ENCODE results near the gene BCAS3.

The BCAS3 gene

DNA sequence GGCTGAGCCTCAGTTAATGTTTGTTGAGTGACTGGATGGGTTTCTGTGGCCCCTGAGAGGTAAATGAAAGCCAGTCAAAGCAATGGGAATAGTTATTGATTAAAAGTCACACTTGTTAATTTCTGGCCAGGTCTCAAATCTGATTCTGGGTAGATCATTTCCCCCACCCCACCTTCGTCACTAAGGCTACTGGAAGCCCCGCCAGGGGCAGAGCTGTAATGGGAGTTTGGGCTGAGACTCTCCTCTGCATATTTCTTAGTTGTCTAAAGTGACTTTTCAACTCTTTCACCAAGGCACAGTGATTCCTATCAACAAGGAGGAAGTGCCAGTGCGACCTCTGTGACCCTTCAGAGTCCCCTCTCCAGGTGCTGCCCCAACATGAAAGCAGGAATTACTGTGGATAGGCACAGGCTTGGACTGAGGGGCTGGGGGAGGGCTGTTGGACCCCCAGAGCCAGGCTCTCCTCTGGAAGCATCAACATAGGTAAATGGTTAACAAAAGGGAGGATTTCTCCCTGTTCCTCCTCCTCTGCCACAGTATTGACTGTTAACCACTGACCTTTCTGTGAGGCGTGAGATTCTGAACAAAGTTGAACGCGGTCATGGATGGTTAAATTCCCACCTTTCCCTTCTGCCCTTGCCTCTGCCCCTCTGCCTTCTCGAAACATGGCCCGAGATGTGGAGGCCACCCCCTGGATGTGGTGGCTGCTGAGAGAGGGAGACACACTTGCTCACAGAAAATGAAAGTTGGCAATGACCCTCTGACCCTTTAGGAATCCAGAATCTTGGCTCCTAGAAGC lies 701.2 kb downstream of the BCAS3 start:
- Histone ChIP-seq H3K36me3 (no peaks in the 10 kb centered on the region), H3K9me3 (no peaks in the 10 kb centered on the region), H3K4me1 (peaks cover 56% of the 10 kb centered on the region), H3K27me3 (no peaks in the 10 kb centered on the region), H3K4me3 (ENCODE audit: low read depth, low read length) (no peak overlapping the region)
- TF ChIP-seq CTCF (IDR thresholded peaks at IDR 0.05; ENCODE audit: low read depth, low read length), result no peak
- no peak for DNase-seq

GRCh38 chr17:61379457-61380216 lies 702.0 kb downstream of the BCAS3 start:
- no peak for DNase-seq
- Histone ChIP-seq H3K4me3 (ENCODE audit: low read depth, low read length) (no peak overlapping the region), H3K4me1 (peaks cover 62% of the 10 kb centered on the region), H3K9me3 (no peaks in the 10 kb centered on the region), H3K36me3 (no peaks in the 10 kb centered on the region), H3K27me3 (no peaks in the 10 kb centered on the region)
- TF ChIP-seq CTCF (IDR thresholded peaks at IDR 0.05; ENCODE audit: low read depth, low read length), result no peak

DNA sequence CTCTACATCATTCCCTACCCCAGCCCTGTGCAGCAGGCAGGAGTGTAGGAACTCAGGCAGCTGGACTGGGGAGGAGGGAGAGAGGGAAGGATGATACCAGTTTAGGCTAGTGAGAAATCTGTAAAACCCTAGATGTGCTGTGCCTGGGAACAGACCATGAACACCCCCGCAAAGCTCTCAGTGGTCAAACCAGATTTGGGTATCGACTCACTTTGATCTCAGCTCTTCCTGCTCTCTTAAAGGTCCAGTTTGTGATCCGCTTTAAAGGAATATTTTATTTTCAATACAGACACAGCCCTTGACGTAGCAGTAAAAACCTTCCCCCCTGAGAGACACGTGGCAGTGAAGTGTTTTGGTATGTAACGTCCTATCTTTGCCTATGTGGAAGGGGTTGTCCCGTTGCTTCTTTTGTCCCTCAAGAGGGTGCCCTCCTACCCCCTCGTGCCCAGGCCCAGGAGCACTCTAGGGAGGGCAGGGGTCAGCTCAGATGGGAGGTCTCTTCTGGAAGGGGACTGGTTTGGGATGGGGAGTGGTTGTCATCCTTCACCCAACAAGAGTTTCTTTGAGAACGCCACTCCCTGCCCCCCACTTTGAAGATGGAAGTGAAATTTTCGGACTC lies 702.7 kb downstream of the BCAS3 start:
- Histone ChIP-seq H3K36me3 (no peaks in the 10 kb centered on the region), H3K9me3 (no peaks in the 10 kb centered on the region), H3K4me3 (ENCODE audit: low read depth, low read length) (peak overlapping the region; percentile 17; the same call in 1 of the 2 replicates), H3K4me1 (peaks cover 63% of the 10 kb centered on the region), H3K27me3 (no peaks in the 10 kb centered on the region)
- TF ChIP-seq CTCF (IDR thresholded peaks at IDR 0.05; ENCODE audit: low read depth, low read length), result no peak
- DNase-seq, result peak; percentile 37

- Histone ChIP-seq H3K4me1 (peaks cover 66% of the 10 kb centered on the region), H3K9me3 (no peaks in the 10 kb centered on the region), H3K36me3 (no peaks in the 10 kb centered on the region), H3K27me3 (no peaks in the 10 kb centered on the region), H3K4me3 (ENCODE audit: low read depth, low read length) (peak overlapping the region; percentile 31)
- DNase-seq, result peak; percentile 84
- TF ChIP-seq CTCF (IDR thresholded peaks at IDR 0.05; ENCODE audit: low read depth, low read length), result no peak
Observed at GRCh38 chr17:61380836-61381525, 703.3 kb downstream of the BCAS3 start.

DNA sequence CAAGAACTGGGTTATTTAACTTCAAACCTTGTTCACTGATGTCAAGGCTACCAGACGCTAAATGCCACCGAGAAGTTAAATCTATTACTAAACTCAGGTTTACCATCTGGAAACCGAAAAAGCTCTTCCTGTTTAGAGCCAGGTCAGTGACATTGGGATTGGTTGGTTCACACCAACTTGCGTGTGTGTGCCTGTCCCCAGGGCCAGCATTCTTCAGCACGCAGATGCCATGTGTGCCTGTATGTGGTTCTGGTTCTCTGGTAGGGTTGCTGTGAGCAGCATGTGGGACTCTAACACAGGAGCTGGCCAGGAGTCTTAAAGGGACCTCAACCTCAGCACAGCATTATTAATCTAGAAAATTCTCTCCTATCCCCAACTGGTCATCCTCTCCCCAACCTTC lies 703.9 kb downstream of the BCAS3 start:
- H3K4me3 ChIP-seq (ENCODE audit: low read depth, low read length), result peak overlapping the region; percentile 31
- no peaks in the 10 kb centered on the region for H3K27me3 ChIP-seq
- no peaks in the 10 kb centered on the region for H3K9me3 ChIP-seq
- DNase-seq, result peak; percentile 78
- H3K36me3 ChIP-seq, result no peaks in the 10 kb centered on the region
- peaks cover 67% of the 10 kb centered on the region for H3K4me1 ChIP-seq
- TF ChIP-seq CTCF (IDR thresholded peaks at IDR 0.05; ENCODE audit: low read depth, low read length), result no peak
